Kidney (tissue), 14 donors: Measurements from ENCODE around the gene C2CD4D. TPM values are rescaled to one million over a fixed set of nuclear protein-coding genes. Genes with fewer than 3 reads are reported as not detected.

Experiments
- DNase-seq, 5 donors: peaks; one replicate each; pipeline ENCODE4 v3.0.0-alpha.2; 2013 to 2020
- FAIRE-seq: peaks from 2 replicates; lab custom pipeline; 2012; peaks lifted over from hg19 to GRCh38; lab: Jason Lieb, UNC
- H3K27ac ChIP-seq, 2 donors: one replicate each; pipeline ENCODE4 v1.7.0; 2013; ENCODE audit warnings: low read depth in 2 of 2, low read length in 2 of 2, inconsistent platforms in 1 of 2
- H3K27me3 ChIP-seq: one replicate; pipeline ENCODE4 v1.7.1; 2013; ENCODE audit warnings: low read length, inconsistent platforms; ENCODE audit not compliant: control insufficient read depth, insufficient read depth
- H3K36me3 ChIP-seq, 3 donors: one replicate each; pipeline versions ENCODE4 v1.7.0 to v1.7.1; 2013; ENCODE audit warnings: low read length in 3 of 3, control low read depth in 1 of 3, inconsistent platforms in 1 of 3; ENCODE audit not compliant: insufficient read depth in 3 of 3, control insufficient read depth in 2 of 3
- H3K4me1 ChIP-seq, 3 donors: one replicate each; pipeline versions ENCODE4 v1.7.0 to v1.7.1; 2013; ENCODE audit warnings: low read length in 3 of 3, inconsistent platforms in 1 of 3, low read depth in 1 of 3; ENCODE audit not compliant: control insufficient read depth in 2 of 3, insufficient read depth in 2 of 3
- H3K4me3 ChIP-seq, 3 donors: one replicate each; pipeline versions ENCODE4 v1.7.0 to v1.8.1; 2013; ENCODE audit warnings: low read length in 3 of 3, control low read depth in 1 of 3, inconsistent platforms in 1 of 3
- H3K9ac ChIP-seq, 3 donors: one replicate each; pipeline versions ENCODE4 v1.7.0 to v1.7.1; 2013; ENCODE audit warnings: low read length in 3 of 3, control low read depth in 1 of 3, inconsistent platforms in 1 of 3
- H3K9me3 ChIP-seq, 3 donors: one replicate each; pipeline versions ENCODE4 v1.7.0 to v1.7.1; 2013; ENCODE audit warnings: low read length in 3 of 3, control low read depth in 1 of 3, inconsistent platforms in 1 of 3; ENCODE audit not compliant: control insufficient read depth in 2 of 3, insufficient read depth in 1 of 3
- intact Hi-C: fragments of 100-400 bp; cut with DNase I; formaldehyde crosslinking; loops from one replicate; pipeline ENCODE4 v1.11.1; 2022
- polyA plus RNA-seq: library from polyadenylated mRNA; stranded (reverse); fragments of 350-450 nt; fragmentation: Illumina TruSeq; extraction: RNeasy Lipid Tissue Mini Kit (QIAGEN cat#74804); gene quantifications from one replicate; pipeline ENCODE4 v1.2.3, GENCODE V29; 2014; ENCODE audit warnings: low read depth, low replicate concordance; ENCODE audit not compliant: insufficient read depth
- total RNA-seq: library from RNA; stranded (reverse); fragmentation: NEBNext Ultra II Directional; extraction: Animal tissue kit (Norgen Biotek cat#: 25700); gene quantifications from one replicate; pipeline ENCODE4 v1.2.1, GENCODE V29; 2021
- TF ChIP-seq, protein P1 (sequence below): IDR thresholded peaks from 3 replicates; pipeline ENCODE4 v1.5.1; 2012; ENCODE audit warnings: mild to moderate bottlenecking, moderate library complexity, borderline replicate concordance; ENCODE audit not compliant: insufficient read depth; ENCODE audit errors: extremely low read depth
- donor health status: control.
- donor health status: control.
- donor health status: control.
- donor health status: control.
- donor health status: control.
- donor health status: DM: yes; HTN: yes; CAD: no.
- donor health status: Normal renal cell carcinoma (clear cell type).

C2CD4D gene
- total and polyA plus RNA-seq, 2 donors from 2014 or later = 0.43 to 0.57 TPM

DNA sequence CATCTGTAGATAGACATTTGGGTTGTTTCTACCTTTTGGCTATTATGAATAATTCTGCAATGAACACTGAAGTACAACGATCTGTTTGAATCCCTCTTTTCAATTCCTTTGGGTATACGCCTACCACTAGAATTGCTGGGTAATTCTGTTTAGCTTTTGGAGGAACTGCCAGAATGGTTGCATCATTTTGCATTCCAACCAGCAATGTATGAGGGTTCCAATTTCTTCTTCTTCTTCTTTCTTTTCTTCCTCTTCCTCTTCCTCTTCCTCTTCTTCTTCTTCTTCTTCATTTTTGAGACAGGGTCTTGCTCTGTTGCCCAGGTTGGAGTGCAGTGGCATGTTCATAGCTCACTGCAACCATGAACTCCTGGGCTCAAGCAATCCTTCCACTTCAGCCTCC, 27.7 kb upstream of the C2CD4D start:
- no peaks in the 10 kb centered on the region for H3K36me3 ChIP-seq
- H3K9me3 ChIP-seq = no peaks in the 10 kb centered on the region
- no peak overlapping the region for H3K27ac ChIP-seq
- H3K4me1 ChIP-seq = no peaks in the 10 kb centered on the region
- no peak overlapping the region for H3K4me3 ChIP-seq
- TF ChIP-seq, protein P1, sequence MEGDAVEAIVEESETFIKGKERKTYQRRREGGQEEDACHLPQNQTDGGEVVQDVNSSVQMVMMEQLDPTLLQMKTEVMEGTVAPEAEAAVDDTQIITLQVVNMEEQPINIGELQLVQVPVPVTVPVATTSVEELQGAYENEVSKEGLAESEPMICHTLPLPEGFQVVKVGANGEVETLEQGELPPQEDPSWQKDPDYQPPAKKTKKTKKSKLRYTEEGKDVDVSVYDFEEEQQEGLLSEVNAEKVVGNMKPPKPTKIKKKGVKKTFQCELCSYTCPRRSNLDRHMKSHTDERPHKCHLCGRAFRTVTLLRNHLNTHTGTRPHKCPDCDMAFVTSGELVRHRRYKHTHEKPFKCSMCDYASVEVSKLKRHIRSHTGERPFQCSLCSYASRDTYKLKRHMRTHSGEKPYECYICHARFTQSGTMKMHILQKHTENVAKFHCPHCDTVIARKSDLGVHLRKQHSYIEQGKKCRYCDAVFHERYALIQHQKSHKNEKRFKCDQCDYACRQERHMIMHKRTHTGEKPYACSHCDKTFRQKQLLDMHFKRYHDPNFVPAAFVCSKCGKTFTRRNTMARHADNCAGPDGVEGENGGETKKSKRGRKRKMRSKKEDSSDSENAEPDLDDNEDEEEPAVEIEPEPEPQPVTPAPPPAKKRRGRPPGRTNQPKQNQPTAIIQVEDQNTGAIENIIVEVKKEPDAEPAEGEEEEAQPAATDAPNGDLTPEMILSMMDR = no peak
- no peak overlapping the region for H3K9ac ChIP-seq
- H3K27me3 ChIP-seq = no peaks in the 10 kb centered on the region
- FAIRE-seq (no peak), DNase-seq (no peak)
- intact Hi-C loops = no loop called here

DNA sequence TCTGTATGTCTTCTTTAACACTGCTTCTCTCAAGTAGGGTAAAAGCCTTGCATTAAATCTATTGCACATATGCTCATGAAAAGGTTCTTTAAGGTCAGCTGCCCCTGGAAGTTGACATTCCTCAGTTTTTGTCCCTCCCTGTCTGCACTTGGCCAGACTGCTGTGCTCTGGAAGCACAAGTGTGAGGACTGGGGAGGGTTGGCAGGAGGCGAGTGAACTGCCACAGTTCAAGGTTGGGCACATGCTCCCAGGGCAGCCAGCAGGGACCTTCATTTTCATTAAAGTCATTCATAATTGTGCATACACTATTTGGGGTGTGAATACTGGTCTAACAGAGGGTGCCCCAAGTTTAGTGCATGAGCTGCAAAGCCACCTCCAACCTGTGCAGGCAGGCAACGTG, 24.8 kb upstream of the C2CD4D start:
- no peaks in the 10 kb centered on the region for H3K27me3 ChIP-seq

DNA sequence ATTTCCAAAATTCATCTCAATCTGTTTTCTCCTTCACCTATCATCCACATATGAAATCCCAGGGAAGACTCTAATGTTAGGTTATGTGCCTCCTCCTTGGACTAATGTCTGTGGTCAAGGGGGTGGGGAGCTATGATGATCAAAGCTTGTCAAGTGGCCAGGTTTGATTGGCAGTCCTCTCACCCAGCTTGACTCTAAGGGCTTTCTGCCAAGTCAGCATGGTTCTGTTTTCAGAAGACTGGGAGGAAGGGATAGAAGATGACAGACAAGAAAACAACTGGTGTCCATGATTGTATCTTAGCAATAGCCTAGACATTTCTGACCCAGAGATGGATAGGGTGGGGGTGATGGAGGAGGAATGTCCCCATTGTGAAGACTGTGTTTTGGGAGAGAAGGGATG, 23.0 kb upstream of the C2CD4D start:
- DNase-seq (no peak), FAIRE-seq (no peak)
- no peaks in the 10 kb centered on the region for H3K4me1 ChIP-seq
- TF ChIP-seq, protein P1 = no peak
- no peaks in the 10 kb centered on the region for H3K9me3 ChIP-seq
- no peak overlapping the region for H3K27ac ChIP-seq
- intact Hi-C loops = no loop called here
- H3K4me3 ChIP-seq = no peak overlapping the region
- no peaks in the 10 kb centered on the region for H3K36me3 ChIP-seq
- H3K27me3 ChIP-seq = no peaks in the 10 kb centered on the region
- H3K9ac ChIP-seq = no peak overlapping the region

More for the DNA sequence above, 24.8 kb upstream of the C2CD4D start:
- intact Hi-C loops = no loop called here
- DNase-seq (no peak), FAIRE-seq (no peak)
- no peaks in the 10 kb centered on the region for H3K36me3 ChIP-seq
- TF ChIP-seq, protein P1 = no peak
- H3K9me3 ChIP-seq = no peaks in the 10 kb centered on the region
- no peaks in the 10 kb centered on the region for H3K4me1 ChIP-seq
- no peak overlapping the region for H3K9ac ChIP-seq
- no peak overlapping the region for H3K27ac ChIP-seq
- no peak overlapping the region for H3K4me3 ChIP-seq
